HFFc6 (cell line): ENCODE results near the gene GLYAT. TPM values are rescaled to one million over a fixed set of nuclear protein-coding genes. Genes with fewer than 3 reads are reported as not detected.
"Not testable (repeated sequence)": the region's sequence is repeated elsewhere in the genome, so short reads cannot be mapped to it uniquely, and the experiment has no call there.

Source experiments
- DNase-seq: peaks from one replicate; pipeline ENCODE4 v3.0.0-alpha.2; 2018
- H3K27ac Mint-ChIP-seq: 2 replicates; pipeline ENCODE4 v1.8.0; 2020; ENCODE audit warnings: mild to moderate bottlenecking, mixed read lengths
- H3K27me3 Mint-ChIP-seq: 2 replicates; pipeline ENCODE4 v1.8.0; 2021; ENCODE audit warnings: mild to moderate bottlenecking, moderate library complexity, mixed read lengths; ENCODE audit not compliant: insufficient read depth
- H3K36me3 Mint-ChIP-seq: 2 replicates; pipeline ENCODE4 v1.8.0; 2021; ENCODE audit warnings: low read depth, mixed read lengths
- H3K4me1 Mint-ChIP-seq: 2 replicates; pipeline ENCODE4 v1.8.0; 2020; ENCODE audit warnings: low read depth, mixed read lengths
- H3K4me3 Mint-ChIP-seq: 2 replicates; pipeline ENCODE4 v1.8.0; 2020; ENCODE audit warnings: mild to moderate bottlenecking, moderate library complexity, mixed read lengths
- H3K9me3 Mint-ChIP-seq: 2 replicates; pipeline ENCODE4 v1.8.0; 2020; ENCODE audit warnings: mild to moderate bottlenecking, mixed read lengths
- total RNA-seq, 6 experiments: library from RNA; stranded (reverse); fragmentation: NEBNext Ultra II Directional; extraction: Animal tissue kit (Norgen Biotek cat#: 25700); gene quantifications; 2 replicates in 1 of 6; 3 replicates in 5 of 6; pipeline ENCODE4 v1.2.3, GENCODE V29; 2021
- TF ChIP-seq, protein P1 (sequence below): fragments of 200-600 bp; sonication (generic); IDR thresholded peaks from 2 replicates; pipeline ENCODE4 v1.5.0; 2021; ENCODE audit warnings: antibody characterized with exemption, mild to moderate bottlenecking

GLYAT gene
- total RNA-seq, 6 experiments from 2014 or later = not detected

DNA sequence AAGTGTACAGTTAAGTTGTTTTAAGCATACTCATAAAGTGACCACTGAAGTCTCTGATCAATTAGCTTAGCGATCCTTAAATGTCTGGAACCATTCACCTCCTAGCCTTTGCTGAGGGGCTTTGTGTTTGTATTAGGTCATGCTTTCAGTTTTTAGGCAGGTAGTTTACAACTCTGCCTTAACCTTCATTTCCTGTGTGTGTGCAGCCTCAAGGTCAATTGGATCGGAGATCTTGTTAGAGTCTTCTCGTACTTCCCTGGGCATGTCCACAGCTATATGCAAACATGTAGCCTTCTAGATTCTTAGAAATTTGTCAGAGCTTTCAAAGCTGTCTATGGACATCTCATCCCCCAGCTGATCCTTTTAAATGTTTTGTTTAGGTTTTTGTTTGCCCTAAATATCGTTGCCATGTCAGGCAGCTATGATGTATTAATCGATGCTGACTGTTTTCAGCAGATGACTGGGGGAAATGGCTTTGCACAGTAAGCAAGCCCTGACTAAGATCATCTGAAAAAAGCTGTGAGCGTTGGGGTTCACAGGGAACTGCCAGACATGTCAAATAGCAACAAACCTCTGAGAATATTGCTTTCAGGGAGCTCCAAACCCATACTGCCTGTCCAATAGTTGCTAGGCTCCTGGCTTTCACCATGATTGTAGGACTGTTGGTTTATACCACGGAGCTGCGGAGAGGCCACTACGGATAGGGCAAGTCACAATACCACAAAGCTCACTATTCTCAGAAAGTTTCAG, 45.6 kb downstream of the GLYAT start:
- H3K4me3 Mint-ChIP-seq = no peak overlapping the region
- DNase-seq = no peak
- no peaks in the 10 kb centered on the region for H3K36me3 Mint-ChIP-seq
- H3K27me3 Mint-ChIP-seq = peaks cover 5% of the 10 kb centered on the region
- no peak overlapping the region for H3K27ac Mint-ChIP-seq
- TF ChIP-seq, protein P1, sequence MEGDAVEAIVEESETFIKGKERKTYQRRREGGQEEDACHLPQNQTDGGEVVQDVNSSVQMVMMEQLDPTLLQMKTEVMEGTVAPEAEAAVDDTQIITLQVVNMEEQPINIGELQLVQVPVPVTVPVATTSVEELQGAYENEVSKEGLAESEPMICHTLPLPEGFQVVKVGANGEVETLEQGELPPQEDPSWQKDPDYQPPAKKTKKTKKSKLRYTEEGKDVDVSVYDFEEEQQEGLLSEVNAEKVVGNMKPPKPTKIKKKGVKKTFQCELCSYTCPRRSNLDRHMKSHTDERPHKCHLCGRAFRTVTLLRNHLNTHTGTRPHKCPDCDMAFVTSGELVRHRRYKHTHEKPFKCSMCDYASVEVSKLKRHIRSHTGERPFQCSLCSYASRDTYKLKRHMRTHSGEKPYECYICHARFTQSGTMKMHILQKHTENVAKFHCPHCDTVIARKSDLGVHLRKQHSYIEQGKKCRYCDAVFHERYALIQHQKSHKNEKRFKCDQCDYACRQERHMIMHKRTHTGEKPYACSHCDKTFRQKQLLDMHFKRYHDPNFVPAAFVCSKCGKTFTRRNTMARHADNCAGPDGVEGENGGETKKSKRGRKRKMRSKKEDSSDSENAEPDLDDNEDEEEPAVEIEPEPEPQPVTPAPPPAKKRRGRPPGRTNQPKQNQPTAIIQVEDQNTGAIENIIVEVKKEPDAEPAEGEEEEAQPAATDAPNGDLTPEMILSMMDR = no peak
- no peaks in the 10 kb centered on the region; the same call in 1 of the 2 replicates for H3K9me3 Mint-ChIP-seq
- 0 out of 2 replicates have a peak, but pooled peaks cover 6% of the 10 kb centered on the region for H3K4me1 Mint-ChIP-seq

DNA sequence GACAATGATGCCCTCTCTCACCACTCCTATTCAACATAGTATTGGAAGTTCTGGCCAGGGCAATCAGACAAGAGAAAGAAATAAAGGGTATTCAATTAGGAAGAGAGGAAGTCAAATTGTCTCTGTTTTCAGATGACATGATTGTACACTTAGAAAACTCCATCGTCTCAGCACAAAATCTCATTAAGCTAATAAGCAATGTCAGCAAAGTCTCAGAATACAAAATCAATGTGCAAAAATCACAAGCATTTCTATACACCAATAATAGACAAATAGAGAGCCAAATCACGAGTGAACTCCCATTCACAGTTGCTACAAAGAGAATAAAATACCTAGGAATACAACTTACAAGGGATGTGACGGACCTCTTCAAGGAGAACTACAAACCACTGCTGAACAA, 49.1 kb downstream of the GLYAT start:
- H3K27me3 Mint-ChIP-seq, DNase-seq, H3K4me1 Mint-ChIP-seq, H3K4me3 Mint-ChIP-seq, H3K27ac Mint-ChIP-seq, H3K36me3 Mint-ChIP-seq, H3K9me3 Mint-ChIP-seq: not testable (repeated sequence)

DNA sequence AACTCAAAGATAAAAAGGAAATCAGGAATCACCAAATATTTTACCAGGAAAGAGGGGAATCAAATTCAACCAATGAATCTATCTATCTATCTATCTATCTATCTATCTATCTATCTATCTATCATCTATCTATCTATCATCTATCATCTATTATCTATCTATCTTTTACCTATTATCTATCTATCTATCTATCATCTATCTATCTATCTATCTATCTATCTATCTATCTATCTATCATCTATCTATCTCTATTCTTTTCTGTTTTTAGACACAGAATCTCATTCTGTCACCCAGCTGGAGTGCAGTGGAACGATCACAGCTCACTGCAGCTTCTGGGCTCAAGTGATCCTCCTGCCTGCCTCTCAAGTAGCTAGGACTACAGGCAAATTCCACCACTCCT, 54.2 kb downstream of the GLYAT start:
- H3K4me1 Mint-ChIP-seq, H3K9me3 Mint-ChIP-seq, H3K27me3 Mint-ChIP-seq, H3K27ac Mint-ChIP-seq, DNase-seq, H3K4me3 Mint-ChIP-seq, H3K36me3 Mint-ChIP-seq: not testable (repeated sequence)

DNA sequence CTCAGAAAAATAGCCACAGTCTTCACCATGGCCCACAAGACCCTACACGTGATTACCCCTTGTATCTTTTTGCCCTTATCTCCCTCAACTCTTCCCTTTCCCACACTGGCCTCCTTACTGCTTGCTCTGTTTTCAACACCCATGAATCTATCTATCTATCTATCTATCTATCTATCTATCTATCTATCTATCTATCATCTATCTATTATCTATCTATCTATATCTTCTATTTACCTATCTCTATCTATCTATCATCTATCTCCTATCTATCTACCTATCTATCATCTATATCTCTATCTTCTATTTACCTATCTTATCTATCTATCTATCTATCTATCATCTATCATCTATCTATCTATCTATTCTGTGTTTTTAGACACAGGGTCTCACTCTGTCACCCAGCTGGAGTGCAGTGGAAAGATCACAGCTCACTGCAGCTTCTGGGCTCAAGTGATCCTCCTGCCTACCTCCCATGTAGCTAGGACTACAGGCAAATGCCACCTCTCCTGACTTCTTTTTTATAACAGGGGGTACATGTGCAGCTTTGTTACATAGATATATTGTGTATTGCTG, 55.1 kb downstream of the GLYAT start:
- Mint-ChIP-seq H3K27me3 (peaks cover 14% of the 10 kb centered on the region), H3K4me1 (no peaks in the 10 kb centered on the region), H3K36me3 (no peaks in the 10 kb centered on the region), H3K4me3 (no peak overlapping the region), H3K27ac (no peak overlapping the region), H3K9me3 (no peaks in the 10 kb centered on the region)
- DNase-seq = no peak
- TF ChIP-seq, protein P1 = no peak

DNA sequence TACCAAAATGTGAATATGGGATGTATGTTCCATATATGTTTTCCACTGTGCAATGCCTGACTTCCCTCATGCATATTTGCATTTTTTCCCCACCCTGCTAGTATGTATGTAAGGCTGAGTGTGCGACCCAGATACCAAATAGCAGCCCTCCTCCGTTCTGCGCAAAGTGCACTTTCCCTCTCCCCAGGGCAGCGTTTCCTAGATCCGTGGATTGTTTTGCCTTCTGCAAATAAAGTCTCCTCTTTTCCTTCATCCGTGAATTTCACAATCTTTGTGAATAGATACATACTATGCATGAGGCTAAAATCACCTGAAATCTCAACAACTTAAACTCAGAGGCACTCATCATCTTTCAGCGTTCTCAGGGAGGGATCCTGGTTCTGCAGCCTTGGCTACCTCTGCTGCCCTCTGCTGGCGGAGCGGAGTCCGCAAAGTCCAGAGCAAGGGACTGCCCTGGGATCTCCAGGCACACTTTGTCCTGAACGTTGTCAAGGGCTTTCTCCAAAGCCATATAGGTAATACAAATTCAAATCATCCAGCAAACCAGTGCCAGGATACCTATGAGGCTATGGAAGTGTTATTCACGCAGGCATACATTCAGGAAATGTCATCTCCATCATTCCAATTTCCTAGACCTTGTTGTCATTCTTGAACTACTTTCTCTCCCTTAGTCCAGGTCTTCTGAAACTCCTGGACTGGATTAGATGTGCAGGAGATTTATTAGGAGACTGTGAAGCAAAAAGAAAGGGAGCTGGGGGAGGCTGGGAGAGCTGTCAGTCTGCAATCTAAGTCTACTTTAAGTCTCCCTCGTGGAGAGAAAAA, 56.2 kb downstream of the GLYAT start:
- no peaks in the 10 kb centered on the region for H3K9me3 Mint-ChIP-seq
- TF ChIP-seq, protein P1 = peak; percentile 95
- DNase-seq = peak; percentile 66
- no peak overlapping the region for H3K27ac Mint-ChIP-seq
- peaks cover 19% of the 10 kb centered on the region for H3K27me3 Mint-ChIP-seq
- no peaks in the 10 kb centered on the region for H3K4me1 Mint-ChIP-seq
- no peak overlapping the region for H3K4me3 Mint-ChIP-seq
- H3K36me3 Mint-ChIP-seq = no peaks in the 10 kb centered on the region

DNA sequence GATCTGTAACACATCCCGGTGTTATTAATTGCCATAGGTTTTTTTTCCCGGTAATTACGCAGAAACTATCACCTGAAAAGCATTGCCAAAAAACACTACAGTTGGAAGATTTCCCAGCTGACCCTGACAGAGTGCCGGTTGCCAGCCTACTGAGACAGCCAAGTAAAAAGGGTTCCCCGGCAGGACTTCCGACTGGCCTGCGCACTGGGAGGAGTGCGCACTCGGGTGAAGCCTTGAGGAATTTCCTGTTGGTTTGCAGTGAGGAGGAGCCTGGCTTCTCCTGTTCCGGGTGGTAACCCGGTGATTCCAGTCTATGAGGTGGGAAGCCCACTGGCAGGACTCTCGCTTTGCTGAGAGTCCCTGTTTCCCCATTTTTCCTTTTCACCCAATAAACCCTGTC, 57.1 kb downstream of the GLYAT start:
- no peak for DNase-seq
- Mint-ChIP-seq H3K4me3 (no peak overlapping the region), H3K36me3 (no peaks in the 10 kb centered on the region), H3K9me3 (no peaks in the 10 kb centered on the region), H3K27ac (no peak overlapping the region), H3K4me1 (no peaks in the 10 kb centered on the region), H3K27me3 (peaks cover 19% of the 10 kb centered on the region)
- TF ChIP-seq, protein P1 = no peak
